ENCODE measurements around the gene STK11IP.
"Not testable (repeated sequence)": the region's sequence is repeated elsewhere in the genome, so short reads cannot be mapped to it uniquely, and the experiment has no call there.

The STK11IP gene

DNA sequence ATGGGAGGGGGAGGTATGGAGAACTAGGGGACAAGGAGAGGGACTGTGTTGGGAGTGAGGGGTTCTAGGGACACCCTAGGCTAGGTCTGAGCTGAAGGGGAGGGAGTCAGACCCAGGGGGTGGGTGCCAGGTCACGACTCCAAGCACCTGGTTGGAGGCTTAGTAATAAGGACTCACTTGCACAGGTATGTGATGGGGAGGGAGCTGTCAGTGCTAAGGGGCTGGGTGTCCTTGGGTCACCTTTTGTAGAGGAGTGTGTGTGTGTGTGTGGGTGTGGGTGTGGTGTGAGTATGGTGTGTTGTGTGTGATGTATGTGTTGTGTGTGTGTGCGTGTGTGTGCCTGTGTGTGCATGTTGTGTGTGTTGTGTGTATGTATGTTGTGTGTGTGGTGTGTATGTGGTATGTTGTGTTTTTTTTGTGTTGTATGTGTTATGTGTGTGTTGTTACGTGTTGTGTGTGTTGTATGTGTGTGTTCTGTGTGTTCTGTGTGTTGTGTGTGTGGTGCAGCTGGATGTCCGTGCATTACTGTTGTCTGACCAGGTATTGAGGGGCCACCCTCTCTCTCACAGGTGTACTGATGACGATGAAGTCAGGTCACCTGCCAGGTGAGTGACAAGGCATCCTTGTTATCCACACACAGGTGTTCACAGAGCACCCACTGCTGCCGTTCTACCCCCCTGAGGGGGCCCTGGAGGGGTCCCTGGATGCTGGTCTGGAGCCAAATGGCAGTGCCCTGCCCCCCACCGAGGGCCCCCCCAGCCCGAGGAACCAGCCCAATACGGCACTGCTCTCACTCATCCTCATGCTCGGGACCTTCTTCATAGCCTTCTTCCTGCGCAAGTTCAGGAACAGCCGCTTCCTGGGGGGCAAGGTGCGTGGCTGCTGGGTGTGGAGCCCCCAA is 39.5 kb downstream of the STK11IP start:
- DNase-seq = peak; percentile 27

DNA sequence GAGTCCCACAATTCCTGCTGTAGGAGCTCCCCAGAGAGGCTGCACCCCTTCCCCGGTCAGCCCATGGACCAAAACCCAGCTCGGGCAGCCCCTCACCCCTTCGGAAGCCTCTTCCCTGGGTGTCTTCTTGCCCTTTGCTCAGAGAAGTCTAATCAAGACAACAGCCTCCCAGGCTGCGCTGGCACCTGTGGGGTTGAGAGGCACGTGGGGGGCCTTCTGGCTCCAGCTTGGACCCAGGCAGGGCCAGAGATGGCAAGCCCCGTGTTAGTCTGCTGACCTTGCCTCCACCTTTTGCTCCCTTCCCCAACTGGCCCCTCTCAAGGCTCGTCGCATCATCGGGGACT is 40.2 kb downstream of the STK11IP start:
- no peak for DNase-seq

DNA sequence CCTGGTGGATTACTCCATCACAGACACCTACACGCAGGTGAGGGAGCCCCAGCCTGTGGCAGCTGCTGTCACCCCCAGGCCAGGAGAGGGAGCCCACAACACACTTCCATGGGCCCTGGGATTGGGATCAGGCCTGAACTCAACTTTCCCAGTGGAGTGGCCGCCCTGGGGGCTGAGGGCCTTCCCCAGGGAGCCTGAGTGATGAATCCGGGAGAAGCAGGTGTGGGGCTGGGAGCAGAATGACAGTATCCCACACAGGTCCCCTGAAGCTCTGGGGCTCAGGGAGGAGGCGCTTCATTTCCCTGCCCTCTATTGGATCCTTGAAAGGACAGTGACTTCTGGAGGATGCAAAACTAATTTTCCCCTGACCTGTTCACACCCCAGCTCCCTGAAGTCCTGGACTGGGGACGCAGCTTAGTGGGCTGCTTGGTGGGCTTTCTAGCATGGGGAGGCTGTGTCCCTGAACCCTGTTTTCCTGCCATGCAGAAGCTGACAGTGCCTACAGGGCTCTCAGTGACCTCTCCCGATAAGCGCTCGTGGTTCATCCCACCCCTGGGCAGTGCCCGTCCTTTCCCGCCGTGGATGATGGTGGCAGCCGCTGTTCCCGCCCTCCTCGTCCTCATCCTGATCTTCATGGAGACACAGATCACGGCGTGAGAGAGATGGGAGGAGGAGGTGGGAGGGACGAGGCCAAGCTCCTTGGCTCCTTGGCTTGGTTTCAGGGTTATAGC is 40.7 kb downstream of the STK11IP start:
- peak; percentile 60 for DNase-seq

DNA sequence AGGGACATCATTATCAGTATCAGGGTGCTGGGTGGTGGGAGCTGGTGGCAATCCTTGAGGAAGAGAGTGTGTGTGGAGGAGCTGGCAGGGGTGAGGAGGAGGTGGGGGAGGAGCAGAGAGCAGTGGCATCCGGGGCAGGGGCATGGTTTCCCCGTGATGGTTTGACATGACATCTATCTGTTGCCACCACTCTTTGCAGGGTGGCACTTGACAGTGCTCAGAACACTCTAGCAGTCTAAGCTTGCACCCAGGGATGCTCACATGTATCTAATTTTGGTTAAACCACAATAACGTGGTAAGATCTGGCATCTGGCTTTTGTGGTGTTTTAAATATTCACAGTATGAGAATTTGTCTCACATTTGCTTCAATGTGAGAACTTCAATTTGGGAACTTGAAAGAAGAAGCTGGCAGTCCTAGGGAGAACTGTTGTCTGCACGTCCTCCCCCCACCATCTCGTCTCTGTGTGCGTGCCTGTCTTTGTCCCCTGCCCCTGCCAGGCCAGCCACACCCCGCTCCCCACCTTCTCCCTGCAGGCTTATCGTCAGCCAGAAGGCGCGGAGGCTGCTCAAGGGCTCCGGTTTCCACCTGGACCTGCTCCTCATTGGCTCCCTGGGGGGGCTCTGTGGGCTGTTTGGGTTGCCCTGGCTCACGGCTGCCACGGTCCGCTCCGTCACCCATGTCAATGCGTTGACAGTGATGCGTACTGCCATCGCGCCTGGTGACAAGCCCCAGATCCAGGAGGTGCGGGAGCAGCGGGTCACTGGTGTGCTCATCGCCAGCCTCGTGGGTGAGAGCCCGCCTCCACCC is 41.5 kb downstream of the STK11IP start:
- peak; percentile 40 for DNase-seq

DNA sequence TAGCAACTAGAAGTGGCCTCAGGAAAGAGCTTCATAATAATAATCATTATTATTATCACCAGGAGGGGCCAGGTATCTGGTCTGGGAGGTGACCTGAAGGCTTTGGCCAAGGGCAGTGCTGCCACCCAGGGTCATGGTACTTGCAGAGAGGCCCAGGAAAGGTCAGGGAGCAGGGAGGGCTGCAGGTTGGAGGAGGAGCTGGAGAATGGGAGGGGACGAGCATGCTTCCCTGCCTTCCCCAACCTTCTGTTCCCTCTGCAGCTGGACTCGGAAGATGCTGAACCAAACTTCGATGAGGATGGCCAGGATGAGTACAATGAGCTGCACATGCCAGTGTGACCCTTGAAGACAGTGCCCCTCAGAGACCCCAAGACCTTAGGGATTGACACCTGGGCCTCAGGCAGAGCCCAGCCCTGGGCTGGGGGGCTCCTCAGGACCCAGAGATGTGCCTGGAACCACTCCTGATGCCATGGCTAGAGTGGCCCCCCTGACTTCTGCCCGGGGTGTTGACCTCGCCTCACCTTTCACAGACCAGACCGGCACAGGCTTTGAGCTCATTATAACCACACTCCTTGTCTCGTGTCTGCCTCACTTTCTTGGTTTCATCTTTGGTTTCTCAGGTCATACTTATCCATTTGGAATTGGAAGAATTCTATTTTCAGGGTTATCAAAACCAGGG is 43.9 kb downstream of the STK11IP start:
- peak; percentile 43 for DNase-seq

DNA sequence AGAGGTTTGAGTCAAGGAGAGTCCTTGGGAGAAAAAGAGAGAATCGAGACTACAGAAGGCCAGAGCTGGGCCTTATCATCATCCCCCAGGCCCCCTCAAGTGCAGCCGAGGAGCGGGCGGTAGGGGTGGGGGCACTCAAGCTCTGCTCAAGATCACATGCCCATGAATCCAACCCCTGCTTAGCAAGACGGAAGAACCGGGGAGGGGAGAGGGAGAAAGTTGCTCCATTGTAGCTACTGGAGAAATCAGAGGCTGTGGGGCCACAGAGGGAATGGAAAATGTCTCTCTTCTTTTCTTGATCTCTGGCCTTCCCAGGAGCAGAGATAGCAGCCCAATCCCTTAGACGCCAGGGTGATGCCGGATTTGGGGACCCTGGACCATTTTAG is 44.4 kb downstream of the STK11IP start:
- peak; percentile 25 for DNase-seq

DNA sequence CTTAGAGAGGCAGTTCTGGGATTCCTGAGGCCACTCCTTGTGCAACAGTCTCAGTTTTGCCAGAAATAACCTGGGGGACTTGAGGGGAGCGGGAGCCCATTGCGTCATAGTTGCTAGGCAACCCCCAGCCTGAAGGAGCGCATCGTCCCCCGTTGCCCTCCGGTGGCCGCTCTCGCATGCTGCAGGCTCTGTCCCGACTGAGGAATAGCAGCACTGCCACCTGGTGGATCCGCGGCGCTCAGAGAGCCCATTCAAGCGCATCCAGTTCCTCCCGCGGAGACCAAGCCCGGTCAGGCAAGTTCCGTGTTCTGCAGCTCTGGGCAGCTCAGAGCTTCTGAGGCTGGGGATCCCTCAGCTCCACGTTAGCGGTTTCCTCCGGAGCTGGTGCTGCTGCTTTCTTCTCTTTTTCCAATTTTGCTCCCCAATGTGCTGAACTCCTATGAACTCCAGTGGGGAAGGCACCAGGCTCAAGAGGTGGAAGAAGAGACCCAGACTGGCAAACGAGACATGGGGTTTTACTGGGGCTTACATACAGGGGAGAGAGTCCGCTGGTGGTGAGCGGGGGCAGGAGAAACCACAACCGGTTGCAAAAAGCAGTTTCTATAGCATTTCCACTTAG is 44.9 kb downstream of the STK11IP start:
- peak; percentile 97 for DNase-seq

DNA sequence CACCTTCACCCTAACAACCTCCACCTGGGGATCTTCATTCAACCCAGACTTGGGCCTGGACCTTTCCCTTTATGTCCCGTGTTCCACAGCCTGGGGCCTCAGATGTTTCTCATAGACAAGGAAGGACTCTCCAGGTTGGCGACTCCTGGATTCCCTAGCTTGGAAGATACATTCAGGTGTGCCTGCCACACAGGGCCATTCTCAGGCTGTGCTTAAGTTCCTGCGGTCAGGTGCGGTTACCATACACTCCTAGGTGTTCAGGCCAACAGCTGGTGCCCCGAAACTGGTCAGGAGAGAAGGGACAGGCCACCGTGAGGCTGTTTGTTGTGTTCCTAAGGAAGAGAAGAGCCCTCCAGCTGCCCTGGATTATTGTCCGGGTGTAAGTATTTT is 45.4 kb downstream of the STK11IP start:
- DNase-seq = peak; percentile 42

DNA sequence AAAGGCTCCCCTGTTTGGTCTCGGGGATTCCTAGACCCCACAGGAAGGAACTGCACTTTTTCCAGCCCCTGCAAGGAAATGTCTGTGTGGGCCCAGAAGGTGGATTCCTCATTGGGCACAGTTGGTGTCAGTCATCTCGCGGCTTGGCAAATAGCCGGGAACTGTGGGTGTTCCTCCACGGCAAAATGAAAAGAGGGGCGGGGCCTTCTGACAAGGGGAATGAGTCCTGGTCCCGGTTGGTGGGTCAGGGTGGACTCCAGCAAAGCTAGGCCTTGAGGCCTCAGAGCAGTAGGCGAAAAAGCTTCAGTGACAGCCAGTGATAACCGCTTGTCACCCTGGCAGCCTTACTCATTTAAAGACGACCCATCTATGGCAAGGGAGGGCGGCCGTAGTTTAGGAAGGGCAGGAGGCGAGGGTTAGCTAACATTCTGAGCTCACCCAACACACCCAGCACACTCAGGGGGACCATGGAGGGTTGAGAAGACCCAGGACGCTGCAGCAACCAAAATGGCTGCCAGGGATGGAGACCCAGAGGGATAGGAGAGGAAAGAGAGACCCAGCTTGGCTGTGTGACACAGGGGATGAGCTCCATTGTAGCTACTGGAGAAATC is 46.2 kb downstream of the STK11IP start:
- DNase-seq = peak; percentile 47

DNA sequence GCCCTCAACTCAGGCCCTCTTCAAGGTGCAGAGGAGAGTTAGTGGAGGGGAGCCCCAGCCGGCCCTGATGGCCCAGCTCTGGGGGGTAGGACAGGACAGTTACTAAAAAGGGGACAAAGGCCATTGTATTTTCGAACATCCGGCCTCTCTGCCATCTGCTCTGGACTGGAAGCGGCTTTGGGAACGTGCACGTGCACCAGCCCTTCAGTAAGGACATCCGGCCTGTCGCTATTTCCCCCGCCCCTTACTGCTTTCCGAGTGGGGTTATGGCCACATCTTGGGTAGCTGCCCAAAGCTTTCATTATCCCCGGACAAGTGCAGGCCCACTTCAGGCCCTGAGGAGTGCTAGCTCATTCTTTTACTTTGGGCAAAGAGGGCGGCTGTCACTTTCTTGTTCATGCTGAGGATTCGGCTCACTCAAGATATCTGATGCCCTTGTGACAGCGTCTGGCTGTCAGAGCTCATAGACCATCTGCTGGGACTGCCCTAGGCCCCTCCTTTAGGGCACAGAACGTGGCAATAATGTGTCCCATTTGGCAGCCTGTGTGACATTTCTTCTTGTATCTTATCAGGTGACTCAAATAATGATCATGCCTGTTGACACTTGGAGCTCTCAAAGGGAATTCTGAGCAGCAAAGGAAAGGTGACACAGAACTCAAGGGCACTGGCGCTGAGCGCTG is 47.3 kb downstream of the STK11IP start:
- peak; percentile 55 for DNase-seq

DNA sequence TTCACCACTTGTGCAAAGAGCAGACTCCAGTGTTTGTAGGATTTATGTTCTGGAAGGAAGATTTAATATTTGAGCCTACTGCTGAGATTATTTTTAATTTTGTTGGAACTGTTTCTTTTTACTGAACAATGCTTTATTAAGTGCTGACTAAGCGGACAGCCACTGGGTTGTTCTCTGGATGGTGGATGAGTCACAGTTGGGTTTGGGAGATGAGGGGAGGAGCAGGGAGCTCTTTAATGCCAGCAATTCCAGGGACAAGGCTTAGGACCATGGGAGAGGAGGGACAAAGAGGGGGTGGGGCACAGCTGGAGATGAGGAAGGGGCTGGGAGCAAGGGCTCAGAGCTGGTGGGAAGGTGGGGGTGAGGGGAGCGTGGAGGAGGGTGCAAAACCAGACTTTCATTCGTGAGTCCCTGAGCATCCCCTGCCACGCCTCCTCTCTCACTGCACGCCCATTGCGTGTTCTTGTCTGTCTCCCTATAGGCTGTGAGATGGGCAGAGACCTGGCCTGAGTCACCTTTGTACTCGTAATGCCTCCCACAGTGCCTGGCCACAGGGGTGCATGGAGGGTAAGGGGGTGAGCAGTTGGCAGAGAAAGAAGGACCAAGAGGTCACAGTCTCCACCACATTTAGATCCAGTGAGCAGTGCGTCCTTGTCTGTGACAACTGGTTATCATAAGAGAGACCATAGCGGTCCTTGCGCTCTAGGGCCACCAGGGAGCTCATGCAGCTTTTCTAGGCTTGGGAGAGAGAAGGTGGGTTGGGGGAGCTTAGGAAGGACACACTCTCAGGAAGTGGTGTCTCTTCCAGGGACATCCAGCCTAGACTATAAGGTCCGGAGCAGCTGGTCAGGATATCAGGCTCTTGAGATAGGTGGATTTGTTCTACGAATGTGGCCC is 48.2 kb downstream of the STK11IP start:
- peak; percentile 84 for DNase-seq

DNA sequence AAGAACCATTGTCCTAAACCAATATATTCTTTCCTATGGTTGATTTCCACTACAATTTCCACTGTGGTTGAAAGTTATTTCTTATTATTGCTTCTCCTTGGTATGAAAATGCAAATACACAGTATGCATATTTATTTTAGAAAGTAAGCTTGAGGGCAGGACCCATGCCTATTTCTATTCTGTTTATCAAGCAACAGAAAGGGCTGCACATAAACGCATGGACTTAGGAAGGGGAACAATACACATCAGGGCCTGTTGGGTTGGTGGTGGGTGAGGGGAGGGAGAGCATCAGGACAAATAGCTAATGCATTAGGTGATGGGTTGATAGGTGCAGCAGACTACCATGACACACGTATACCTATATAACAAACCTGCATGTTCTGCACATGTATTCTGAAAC is 50.5 kb downstream of the STK11IP start:
- DNase-seq = peak; percentile 6

DNA sequence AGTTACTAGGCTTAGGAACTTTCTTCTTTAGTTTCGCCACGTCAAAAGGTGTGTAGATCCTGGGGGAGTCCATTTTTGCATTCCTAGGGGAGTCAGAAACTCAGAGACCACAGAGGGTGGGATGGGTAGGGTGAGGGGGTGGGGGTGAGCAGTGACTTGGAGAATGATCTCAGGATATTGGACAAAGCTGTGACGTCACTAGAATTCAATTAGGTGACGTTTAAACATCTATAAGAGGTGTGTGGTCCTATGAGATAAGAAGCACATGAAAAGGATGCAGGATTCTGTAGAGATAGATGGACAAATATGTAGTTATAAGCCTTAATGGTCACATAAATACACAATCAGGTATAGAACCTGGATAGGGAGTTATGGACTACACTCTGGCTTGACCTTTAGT is 51.3 kb downstream of the STK11IP start:
- no peak for DNase-seq

DNA sequence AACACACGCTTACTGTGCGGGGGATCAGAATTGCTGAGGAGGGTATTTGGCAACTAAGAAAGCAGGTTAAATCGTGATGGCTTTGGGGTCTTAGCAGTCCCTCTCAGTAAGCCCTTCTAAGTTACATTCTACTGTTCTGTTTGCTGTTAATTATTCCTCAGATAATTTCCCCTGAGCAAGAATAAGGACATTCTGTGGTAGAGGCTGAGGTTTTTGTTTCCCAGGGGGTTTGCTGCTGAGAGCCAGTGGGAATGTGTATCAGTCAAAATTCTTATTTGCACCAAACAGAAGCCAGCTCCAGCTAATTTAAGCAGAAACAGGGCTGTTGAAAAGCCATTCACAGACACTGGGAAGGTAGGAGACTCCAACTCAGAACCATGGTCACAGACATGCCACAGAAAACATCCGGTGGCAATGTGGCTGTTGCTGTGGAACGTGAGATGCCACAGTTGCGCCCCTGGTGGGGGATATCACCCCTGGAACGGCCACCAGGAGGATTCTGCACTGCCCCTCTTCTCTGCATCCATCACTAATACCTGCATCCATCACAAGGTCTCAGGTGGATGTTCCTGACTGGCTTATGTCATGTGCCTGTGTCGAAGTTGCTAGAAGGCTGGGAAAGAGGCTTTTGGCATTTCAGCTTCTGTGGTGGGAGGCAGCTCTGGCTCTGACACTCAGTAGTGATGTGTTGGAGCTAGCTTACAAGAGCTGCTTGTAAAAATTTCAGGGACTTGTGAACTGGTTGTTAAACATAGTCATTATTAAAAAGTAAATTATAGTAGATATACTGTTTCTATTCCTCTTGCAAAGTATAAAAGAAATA is 53.0 kb downstream of the STK11IP start:
- DNase-seq = no peak

DNA sequence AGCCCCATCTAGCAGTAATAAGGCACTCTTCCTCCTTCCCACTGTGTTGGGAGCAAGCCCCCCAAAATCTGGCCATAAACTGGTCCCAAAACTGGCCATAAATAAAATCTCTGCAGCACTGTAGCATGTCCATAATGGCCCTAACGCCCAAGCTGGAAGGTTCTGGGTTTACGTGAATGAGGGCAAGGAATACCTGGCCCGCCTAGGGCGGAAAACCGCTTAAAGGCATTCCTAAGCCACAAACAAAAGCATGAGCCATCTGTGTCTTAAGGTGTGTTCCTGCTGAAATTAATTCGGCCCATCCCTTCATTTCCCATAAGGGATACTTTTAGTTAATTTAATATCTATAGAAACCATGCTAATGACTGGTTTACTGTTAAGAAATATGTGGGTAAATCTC is 54.0 kb downstream of the STK11IP start:
- not testable (repeated sequence) for DNase-seq

DNA sequence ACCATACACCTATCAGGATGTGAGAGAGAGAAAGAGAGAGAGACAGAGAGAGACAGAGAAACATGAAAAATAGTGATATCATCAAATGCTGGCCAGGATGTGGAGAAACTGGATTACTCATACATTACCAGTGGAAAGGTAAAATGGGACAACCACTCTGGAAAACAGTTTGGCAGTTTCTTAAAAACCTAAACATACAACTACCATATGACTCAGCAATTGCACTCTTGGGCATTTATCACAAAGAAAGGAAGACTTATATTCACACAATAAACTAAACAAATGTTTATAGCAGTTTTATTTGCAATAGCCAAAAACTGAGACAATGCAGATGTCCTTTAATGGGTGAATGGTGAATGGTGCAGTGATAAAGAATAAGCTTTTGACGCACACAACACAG is 58.9 kb downstream of the STK11IP start:
- no peak for DNase-seq

DNA sequence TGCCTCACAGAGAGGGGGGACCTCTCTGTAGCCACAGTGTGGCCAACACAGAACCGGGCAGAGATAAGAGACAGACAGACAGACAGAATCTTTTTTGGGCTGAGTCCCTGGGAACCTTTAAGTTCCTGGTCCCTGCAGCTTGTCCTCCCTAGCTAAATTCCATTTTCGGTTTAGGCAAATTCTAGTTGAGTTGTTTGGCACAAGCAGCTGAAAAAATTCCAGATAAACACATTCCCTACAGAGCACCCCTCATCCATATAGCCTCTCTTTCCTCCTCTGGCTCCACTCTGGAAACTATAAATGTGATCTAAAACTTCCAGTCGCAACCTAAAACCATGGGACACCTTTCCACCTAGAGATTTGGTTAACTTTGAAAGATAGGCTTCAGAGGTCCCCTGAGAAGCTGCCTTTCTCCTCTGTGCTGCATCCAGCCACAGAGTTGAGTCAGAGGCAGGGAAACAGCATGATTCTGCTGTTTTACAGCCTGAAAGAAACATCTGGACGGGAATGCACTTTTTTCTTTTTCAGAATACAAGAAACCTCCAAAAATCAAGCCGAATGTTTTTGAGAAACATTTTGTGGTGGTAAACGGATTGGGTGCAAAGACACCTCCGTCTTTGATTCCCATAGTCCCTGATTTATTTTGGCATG is 60.7 kb downstream of the STK11IP start:
- no peak for DNase-seq

DNA sequence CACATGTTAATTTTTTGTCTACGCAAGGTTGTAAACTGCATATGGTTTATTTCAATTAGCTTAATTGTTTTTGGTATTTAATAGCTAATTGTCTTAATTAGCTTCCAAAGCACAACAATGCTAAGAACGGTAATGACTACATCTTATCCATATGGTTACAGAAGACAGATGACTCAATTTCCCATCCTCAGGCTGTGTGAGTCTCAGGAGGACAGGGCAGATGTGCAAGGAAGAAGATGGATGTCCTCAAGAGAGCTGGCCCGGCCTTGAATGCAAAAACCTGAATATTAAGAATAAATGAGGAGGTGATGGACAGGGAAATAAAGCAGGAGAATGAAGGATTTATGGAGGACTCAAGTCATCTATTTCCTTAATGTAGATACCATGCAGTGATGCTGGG is 61.2 kb downstream of the STK11IP start:
- no peak for DNase-seq

Measured in islet precursor cell (in vitro differentiated cells).